RCC 7860 (cell line): ENCODE results near the gene GALC.

ENCODE experiments used
- DNase-seq: peaks from one replicate; pipeline ENCODE4 v3.0.0-alpha.2; 2015; ENCODE audit warnings: low spot score
- FAIRE-seq: peaks from 2 replicates; lab custom pipeline; 2012; peaks lifted over from hg19 to GRCh38; lab: Jason Lieb, UNC

Gene GALC

DNA sequence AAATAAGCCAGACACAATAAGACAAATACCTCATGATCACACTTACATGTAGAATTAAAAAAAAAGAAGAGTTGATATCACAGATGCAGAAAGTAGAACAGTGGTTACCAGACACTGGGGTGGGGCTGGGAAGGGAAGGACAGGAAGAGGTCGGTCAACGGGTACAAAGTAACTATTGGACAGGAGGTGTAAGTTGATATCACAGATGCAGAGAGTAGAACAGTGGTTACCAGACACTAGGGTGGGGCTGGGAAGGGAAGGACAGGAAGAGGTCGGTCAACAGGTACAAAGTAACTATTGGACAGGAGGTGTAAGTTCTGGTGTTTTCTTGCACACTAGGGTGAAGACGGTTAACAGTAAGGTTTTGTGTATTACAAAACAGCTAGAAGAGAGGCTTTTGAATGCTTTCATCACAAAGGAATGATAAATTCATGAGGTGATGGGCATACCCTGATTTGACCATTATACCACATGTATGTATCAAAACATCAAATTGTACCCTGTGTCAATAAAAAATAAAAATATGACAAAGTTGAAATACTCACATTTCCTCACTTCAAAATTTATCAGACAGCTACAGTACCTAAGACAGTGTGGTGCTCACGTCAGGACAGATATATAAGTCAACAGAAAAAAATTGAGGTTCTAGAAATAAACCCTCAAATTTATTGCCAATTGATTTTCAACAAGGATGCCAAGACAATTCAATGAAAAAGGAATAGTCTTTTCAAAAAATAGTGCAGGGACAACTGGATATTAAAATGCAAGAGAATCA is 32.8 kb downstream of the GALC start:
- no peak for FAIRE-seq

DNA sequence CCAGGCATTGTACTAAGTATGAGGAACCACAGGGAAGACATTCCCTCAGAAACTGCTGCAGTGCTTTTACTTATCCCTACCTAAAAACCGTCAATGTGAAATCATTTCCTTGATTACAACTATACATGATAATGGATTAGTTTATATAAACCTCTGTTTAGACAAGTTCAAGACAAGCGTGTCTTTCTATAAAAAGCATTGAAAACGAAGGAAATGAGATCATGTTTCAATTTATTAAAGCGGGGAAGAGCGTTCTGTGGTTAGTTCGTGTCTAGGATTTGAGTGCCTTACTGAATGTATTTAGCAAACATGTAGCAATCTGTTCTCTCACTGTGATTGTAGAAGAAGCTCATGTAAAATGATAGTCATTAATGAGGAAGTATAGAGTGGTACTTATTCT is 37.5 kb downstream of the GALC start:
- no peak for DNase-seq
- no peak for FAIRE-seq

More for the DNA sequence above, 32.8 kb downstream of the GALC start:
- no peak for DNase-seq

DNA sequence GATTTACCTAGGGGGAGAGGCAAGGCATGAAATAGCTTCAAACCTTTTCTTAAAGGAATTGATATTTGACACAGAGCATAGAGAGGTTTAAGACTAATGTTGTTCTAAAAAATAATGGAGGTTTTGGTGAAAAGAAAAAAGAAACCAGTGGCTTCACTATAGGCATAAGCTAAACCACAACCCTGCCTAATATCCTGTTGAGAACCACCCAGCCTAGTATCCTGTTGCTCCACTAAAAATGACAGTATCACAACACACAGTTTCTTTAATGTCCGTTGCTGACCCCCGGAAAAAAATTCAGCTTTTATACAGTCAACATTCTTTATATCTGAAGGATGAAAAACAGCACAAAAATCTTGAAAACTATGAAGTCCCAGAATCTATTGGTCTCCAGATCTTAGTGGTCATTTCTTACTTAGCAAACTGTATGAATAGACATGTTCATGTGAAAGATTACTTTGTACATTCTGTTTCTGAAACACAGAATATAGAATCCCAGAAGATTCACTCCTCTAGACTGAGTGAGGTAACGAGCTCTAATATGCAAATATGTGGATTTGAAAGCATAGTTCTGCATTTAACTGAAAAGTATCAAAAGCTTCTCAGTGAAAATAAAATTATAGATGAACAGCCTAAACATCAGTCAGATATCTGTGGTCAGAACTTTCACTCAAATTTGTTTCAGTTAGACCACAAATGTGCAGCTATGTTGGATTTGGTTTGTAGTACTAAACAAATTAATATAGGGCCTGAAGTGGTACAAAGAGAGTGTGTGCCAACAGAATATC is 40.5 kb downstream of the GALC start:
- DNase-seq = no peak
- FAIRE-seq = no peak

DNA sequence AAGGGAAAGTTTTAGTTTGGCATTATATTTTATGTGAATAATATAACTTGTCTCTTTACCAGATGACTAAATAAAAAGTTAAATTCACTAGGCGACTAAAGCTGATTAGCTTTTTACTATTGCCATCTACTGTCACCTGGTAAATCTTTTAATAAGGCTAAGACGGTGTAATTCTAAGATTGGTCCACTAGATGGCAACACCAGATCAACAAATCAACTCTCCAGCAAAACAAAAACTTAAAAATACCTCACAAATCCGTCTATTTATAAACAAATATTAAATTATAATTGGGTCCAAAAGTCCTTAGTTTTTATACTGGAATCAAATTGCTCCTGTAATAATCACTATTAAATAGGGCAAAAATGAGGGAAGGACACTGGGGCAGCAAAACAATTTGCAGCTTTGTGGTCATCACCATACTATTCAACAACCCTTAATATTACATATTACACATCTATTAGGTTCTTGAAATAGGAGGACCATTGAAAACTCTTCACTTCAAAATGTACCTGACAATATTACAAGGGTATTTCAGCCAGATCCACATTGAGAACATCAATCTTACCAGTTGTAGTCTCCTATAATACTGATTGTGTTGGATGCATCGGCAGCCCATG is 47.9 kb downstream of the GALC start:
- DNase-seq = no peak
- FAIRE-seq = peak; percentile 40

DNA sequence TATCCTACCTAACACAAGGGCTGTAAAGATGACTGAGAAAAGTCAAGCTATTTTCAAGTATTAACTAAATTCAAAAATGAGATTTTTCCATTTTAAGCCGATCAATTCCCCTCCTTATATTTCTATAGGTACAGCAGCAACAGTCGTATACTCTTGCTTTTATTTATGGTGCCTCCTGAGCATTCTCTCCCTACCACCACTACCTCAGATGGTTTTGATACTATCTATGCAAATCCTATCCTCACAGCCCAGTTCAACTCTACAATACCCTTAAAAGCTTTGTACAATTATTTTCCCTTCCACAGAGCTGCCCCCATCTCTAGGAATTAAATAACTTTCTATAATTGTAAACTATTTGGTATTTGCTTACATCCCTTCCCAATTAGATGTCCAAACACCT is 52.1 kb downstream of the GALC start:
- DNase-seq (no peak), FAIRE-seq (no peak)

DNA sequence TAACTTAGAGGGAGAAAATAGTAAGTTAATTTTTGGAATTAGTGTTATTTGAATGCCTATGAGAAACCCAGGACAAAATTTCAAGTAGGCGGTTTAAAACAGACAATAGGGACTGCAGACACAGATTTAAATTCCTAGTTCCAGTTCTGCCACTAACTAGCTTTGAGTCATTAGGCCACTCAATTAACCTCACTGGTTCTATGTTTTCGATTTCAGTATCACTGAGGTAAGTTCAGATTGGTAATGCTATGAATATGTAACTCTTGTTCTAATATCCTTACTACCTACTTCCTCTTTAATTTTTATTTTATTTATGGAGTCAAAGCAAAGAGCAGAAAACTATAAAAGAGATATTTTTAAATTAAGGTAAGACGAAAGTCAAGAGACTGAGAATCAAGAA is 52.6 kb downstream of the GALC start:
- no peak for FAIRE-seq
- no peak for DNase-seq

DNA sequence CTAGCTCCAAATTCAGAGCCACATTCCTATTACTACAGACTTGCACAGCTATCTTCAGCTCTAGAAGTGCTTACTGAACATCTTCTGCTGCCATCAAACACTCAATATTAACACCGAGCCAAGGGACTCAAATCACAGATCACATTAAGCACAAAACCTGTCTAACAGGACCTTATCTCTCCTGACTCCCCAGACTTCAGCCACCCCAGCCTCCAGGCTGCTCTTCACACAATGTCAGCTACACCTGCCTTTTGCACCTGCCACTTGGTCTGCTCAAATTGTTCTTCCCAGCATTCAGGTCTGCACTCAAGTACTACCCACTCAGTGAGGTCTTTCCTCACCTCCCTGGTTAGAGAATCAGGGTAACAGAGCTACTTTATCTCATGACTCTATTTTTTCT is 57.1 kb downstream of the GALC start:
- FAIRE-seq (no peak), DNase-seq (no peak)

DNA sequence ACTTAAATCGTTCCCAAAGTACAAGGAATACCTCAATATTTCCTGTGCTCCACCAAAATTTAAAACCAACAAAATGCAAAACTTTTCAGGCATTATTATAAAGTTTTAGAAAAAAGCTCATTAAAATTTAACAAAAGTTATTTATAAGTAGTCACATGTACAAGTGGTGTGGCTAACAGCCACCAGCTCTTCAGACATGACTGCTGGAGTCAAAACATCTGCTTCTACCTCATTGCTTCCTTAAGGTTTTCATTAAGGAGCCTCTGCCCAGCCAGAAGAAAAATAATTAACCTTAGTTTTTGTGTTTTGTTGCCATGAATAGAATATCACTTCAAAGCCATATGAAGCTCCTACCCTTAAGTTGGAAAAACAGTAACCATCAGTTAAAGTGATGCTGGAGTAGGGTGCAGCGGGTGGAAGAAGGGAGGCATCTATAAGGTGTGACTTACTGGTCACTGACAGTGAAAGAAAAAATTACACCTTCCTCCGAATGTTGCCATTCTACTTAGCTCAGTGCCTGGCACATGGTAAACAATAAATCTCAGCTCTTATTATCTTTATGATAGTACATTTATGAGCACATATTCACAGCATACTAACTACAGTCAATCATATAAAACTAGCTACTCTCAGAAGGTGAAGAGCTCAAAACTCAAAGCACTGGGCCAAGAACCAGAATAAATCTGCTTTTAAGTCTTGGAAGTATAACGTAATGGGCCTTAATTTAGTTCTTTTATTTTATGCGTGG is 57.7 kb downstream of the GALC start:
- FAIRE-seq (no peak), DNase-seq (no peak)

DNA sequence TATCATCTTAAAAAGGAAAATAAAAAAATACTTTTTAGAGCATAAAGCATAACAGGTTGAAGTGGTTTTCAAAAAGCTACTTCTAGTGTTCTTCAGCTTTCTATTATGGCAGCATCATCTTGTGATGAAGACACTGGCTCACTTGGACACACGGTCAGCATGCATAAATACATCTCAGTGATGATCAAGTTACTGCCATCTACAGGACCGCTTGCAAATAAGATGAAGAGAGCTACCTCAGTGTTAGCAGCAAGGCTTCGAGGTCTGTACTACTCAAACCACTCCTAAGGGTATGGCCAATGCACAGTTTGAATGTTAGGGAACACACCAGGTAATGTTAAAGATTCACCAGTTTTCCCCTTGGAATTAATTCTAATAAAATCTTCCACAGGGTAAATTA is 58.8 kb downstream of the GALC start:
- no peak for FAIRE-seq
- DNase-seq = no peak

DNA sequence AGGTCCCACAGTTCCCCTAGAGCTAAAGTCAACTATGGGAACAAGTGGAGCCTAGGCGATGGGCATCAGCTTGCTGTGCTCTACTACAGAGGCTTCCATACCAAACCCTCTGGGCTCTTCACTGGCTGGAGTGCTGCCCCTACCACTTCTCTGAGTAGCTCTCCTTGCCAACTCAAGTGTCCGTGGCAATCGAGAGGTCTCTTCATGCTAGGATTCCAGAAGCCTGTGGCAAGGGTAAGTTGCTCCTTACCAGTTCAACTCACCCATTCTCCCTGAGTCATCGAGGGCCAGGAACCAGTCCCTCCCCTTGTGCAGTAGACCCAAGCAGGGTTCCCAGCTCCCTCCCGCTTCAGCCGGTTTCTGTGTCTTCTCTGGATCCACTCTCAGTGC is 76.1 kb downstream of the GALC start:
- no peak for FAIRE-seq
- no peak for DNase-seq

DNA sequence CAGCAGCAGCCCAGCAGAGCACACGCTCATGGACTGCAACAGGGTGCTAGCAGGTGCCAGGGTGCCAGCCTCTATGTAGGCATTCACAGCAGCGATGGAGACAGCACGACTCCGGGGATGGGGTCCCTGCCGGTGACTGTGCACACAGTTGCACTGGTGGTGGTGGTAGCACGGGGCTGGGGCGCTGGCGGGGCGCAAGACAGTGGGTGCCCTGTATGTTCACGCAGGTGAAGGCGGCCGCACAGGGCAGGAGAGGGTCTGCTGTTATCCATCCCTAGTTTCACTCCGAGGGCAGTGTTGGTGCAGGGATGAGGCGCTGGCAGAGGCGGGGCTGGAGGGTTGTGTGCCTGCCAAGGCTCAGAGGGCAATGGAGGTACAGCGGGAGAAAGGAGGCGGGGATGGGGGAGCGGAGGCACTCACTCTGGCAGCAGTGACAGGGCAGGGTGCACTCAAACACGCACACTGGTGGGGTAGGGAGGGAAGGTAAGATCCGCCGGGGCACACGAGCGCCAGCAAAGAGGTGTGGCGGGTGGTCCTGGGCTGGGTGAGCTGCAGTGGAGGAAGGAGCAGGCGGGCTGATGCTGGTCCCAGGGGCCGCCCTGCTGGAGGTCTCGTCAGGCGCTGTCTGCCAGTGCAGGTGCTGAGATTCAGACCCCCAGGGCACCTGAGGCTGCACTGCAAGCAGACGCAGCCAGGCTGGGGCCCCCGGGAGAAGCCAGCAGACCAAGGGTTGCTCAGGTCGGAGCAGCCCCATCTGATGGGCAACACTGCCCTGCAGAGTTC is 76.7 kb downstream of the GALC start:
- FAIRE-seq = no peak
- no peak for DNase-seq

DNA sequence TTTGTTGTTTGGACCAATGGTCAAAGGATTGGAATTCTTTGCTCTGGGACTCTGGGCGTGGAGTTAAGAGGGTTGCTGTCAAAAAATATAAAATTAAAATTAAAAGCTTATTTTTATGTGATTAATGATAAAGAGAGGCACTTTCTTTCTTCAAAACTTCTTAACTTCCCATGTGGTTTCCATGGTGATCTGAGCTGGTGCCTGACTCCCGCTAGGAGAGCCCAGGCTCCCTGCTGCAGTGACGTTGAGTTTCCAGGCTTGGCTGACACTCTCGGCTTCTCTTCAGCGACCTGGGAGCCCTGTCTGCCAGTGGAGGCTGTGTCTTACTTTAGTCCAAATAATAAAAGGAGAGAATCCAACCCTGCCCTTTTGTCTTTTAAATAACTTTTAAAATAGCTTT is 84.4 kb downstream of the GALC start:
- DNase-seq (no peak), FAIRE-seq (no peak)

DNA sequence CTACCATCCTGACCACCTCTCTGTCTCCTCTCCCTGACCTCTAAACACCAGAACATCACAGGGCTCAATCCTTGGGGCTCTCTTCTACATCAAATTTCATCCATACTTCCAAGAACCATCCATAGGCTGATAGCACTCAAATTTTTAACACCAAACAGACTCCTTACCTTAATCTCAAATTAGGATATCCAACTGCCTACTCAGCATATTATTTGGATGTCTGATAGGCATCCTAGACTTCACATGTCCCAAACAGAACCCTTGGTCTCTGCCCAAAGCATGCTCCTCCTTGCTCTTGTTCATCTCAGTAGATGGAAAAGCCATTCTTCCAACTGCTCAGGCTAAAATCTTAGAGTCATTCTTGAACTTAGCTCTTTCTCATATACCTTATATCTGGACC is 91.3 kb downstream of the GALC start:
- FAIRE-seq (no peak), DNase-seq (no peak)

DNA sequence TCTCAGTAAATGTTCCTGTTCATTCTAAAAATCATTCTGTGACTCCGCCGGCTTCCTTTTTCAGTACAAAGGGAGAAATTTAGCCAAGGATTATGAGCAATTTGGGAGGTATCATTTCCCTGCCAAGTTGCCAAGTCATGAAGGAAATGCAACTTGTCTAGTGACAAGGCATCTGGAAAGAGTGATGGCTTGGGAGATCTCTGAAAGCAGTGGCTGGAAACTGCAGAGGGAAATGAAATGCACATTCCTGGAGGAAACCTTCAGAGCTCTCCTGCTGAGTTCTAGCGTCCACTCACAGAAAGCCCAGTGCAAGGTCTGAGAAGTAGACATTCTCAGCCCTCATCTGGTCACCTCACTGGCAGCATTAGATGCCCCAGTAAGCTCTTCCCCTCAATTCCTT is 91.7 kb downstream of the GALC start:
- no peak for DNase-seq
- no peak for FAIRE-seq

DNA sequence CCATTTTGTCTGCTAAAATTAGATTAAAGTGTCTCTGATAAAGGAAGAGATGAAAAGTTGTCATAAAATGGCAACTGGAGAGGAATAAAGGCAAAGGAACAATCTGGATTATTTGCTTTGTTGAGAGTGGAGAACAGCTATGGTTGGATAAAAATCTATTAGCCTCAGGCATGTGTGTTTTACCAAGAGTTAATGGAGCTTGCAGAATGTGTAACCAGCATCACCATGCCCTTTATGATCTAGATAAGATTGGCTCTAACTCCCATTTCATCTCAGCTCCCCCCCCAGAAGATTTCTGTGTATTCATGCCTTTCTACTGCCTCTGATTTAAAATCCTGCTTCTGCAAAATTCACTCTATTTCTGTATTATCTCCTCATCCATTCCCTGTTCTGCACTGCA is 93.8 kb downstream of the GALC start:
- DNase-seq (no peak), FAIRE-seq (no peak)

DNA sequence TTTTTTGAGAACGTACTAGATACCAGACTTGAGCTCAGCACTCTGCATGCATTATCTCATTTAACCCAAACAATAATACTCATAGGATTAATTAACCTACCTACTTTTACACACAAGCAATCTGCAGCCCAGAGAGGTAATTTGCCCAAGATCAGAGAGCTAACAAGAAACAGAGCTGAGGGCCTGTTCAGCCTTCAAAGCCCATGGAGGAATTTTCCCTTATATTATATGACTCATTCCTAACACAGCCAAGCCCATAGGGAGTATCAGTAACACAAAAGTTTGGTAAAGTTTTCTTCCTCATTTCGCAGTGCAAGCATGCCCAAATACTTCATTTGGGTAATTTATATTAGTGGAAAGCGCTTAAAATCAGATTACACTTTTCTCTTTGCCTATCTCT is 94.7 kb downstream of the GALC start:
- no peak for DNase-seq
- FAIRE-seq = no peak

DNA sequence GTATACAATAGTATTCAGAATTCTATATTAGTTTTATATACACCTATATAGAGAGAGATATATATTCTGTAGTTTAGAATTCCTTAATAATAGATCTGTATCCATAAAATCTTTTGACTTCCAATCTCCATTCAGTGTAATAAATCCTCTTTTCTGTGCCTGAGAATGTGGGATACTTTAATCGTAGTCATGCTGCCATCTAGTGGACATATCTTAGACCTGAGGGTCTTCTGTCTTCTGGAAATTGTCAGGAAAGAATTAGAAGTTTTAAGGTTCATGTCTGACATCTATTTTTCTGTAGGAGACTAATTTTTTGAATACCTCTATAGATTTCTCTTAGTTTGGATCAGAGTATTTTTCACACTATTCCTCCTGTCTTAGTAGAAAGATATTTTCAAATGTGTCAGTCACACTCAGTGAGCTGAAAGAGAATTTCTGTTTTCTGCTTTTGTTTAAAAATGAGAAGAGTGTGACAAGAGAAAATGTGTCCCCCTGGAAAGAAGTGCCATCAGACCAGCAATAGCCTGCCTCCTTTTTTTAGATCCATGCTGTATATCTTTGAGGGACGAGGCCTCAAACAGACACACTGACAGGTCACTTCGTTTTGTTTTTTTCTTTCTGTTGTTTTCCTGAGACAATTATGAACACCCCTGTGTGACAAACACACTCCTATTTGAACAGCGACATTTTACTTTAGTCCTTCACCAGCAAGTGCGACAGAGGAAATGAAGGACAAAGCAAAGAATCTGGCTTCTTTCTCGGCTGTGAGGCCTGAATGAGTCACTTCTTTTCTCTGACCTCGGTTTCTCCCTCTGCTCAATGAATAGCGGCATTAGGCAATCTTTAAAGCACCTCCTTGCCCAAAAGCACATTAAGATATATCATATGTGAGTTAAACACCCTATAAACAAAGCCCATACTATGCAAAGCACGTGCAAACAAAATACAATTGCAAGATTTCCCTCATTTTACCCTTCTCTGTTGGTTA is 96.3 kb downstream of the GALC start:
- FAIRE-seq (peak; percentile 40), DNase-seq (peak; percentile 33)

DNA sequence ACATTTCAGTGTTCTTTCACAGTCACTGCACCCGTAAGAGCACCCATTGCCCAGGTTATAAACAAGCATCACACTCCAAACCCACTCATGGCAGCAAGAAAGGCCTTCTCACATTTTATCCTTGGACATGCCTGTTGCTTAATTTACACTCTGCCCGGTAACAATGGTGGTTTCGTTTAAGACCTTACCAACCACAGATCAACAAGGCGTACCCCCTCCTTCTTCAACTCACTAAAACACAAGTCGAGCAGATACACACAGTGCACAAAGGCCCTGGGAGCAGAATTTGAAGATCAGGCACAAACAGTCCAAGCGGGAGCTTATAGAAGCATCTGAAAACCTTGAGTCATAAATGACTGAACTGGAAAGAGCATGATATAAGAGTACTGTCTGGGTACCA is 98.1 kb downstream of the GALC start:
- no peak for FAIRE-seq

DNA sequence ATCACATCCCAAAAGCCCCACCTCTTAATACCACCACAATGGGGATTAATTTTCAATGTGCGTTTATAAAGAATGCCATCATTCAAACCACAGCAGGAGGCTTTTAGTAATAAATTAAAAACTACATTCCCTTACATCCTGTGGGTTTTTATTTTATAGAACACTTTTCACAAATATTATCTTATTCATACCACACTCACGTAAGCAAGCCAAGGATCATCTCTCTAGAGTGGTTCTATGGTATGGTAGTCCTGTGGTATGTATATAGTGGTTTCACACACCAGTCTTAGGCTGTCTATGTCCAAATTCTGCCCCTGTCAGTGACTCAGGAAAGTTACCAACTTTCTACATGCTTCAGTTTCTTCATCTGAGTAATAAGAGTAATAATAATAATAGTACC is 100.2 kb downstream of the GALC start:
- FAIRE-seq = no peak
- DNase-seq = no peak

More for the DNA sequence above, 98.1 kb downstream of the GALC start:
- no peak for DNase-seq
